Peyer's patch (tissue), 4 donors: ENCODE measurements around the gene CERS6. TPM values are rescaled to one million over a fixed set of nuclear protein-coding genes. Genes with fewer than 3 reads are reported as not detected.
A peak's percentile ranks its signal among the peaks of the same experiment; 100 is the strongest.

Experiments used
- DNase-seq, 3 donors: peaks; one replicate each; pipeline ENCODE4 v3.0.0-alpha.2; 2017 to 2019
- H3K27ac ChIP-seq, 4 donors: fragments of 200-600 bp; sonication (generic); one replicate each; pipeline ENCODE4 v1.5.1; 2016 to 2019
- H3K27me3 ChIP-seq, 2 donors: fragments of 200-600 bp; sonication (generic); one replicate each; pipeline ENCODE4 v1.5.1; 2019
- H3K36me3 ChIP-seq, 3 donors: fragments of 200-600 bp; sonication (generic); one replicate each; pipeline ENCODE4 v1.5.1; 2016 to 2019
- H3K4me1 ChIP-seq, 4 donors: fragments of 200-600 bp; sonication (generic); one replicate each; pipeline ENCODE4 v1.5.1; 2016 to 2019
- H3K4me3 ChIP-seq, 4 donors: fragments of 200-600 bp; sonication (generic); 1 replicate in 3 of 4; 2 replicates in 1 of 4; pipeline ENCODE4 v1.5.1; 2016 to 2019; ENCODE audit warnings: mild to moderate bottlenecking in 1 of 4
- H3K9me3 ChIP-seq, 4 donors: fragments of 200-600 bp; sonication (generic); one replicate each; pipeline ENCODE4 v1.5.1; 2016 to 2019; ENCODE audit warnings: mild to moderate bottlenecking in 1 of 4
- CTCF ChIP-seq, 6 experiments: fragments of 450-650 bp in 4 of 6; fragments of 200-600 bp in 2 of 6; sonication (generic) in 1 of 6; IDR thresholded peaks; one replicate each; pipeline ENCODE4 v1.5.1; 2017 to 2019; ENCODE audit warnings: antibody characterized with exemption in 6 of 6, mild to moderate bottlenecking in 3 of 6, moderate library complexity in 1 of 6
- POLR2A ChIP-seq, 2 donors: fragments of 450-650 bp; IDR thresholded peaks; one replicate each; pipeline ENCODE4 v1.5.1; 2017; ENCODE audit warnings: antibody characterized with exemption in 2 of 2, mild to moderate bottlenecking in 2 of 2, moderate library complexity in 2 of 2
- total RNA-seq, 4 donors: library from RNA; depleted of rRNA; stranded (reverse); fragments of >200 nt; gene quantifications; one replicate each; pipeline ENCODE4 v1.1.0, GENCODE V29; 2016

Gene CERS6
- total RNA-seq, 4 donors from 2014 or later = 28.1 to 110 (median 96.7) TPM

DNA sequence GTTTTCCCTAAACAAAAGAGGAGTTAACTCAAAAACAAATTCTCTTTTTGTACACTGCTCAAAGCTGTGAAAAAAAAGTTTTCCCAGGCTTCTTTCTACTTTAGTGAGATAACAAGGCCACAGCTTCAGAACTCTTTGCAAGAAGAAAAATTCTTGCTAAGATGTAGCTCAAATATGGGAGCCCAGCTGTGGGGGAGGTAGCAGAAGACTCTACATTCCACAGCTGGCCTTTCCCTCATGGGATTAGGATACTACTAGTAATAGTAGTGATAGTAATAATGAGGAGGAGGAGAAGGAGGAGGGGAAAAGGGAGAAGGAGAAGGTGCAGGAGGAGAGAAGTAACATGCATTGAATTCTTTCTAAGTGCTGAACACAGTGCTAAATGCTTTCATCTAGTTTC lies 19.2 kb upstream of the CERS6 start:
- H3K4me3 ChIP-seq = no peak overlapping the region
- no peak for TF ChIP-seq CTCF (IDR thresholded peaks at IDR 0.05)
- TF ChIP-seq POLR2A (IDR thresholded peaks at IDR 0.05) = no peak
- DNase-seq = no peak
- no peak overlapping the region for H3K27ac ChIP-seq
- H3K4me1 ChIP-seq = no peaks in the 10 kb centered on the region
- no peaks in the 10 kb centered on the region for H3K36me3 ChIP-seq
- H3K27me3 ChIP-seq = no peaks in the 10 kb centered on the region
- no peaks in the 10 kb centered on the region for H3K9me3 ChIP-seq

- Histone ChIP-seq H3K9me3 (no peaks in the 10 kb centered on the region), H3K27ac (no peak overlapping the region), H3K4me1 (no peaks in the 10 kb centered on the region), H3K27me3 (no peaks in the 10 kb centered on the region), H3K36me3 (no peaks in the 10 kb centered on the region), H3K4me3 (no peak overlapping the region)
- no peak for DNase-seq
- TF ChIP-seq CTCF (IDR thresholded peaks at IDR 0.05) (no peak), POLR2A (IDR thresholded peaks at IDR 0.05) (no peak)
Measured at GRCh38 chr2:168438553-168438952, 17.5 kb upstream of the CERS6 start.

- Histone ChIP-seq H3K4me3 (no peak overlapping the region), H3K27ac (no peak overlapping the region), H3K36me3 (no peaks in the 10 kb centered on the region), H3K4me1 (no peaks in the 10 kb centered on the region), H3K9me3 (no peaks in the 10 kb centered on the region), H3K27me3 (no peaks in the 10 kb centered on the region)
- TF ChIP-seq POLR2A (IDR thresholded peaks at IDR 0.05) (no peak), CTCF (IDR thresholded peaks at IDR 0.05) (no peak)
- DNase-seq = no peak
Measured at GRCh38 chr2:168439536-168439935, 16.5 kb upstream of the CERS6 start.

DNA sequence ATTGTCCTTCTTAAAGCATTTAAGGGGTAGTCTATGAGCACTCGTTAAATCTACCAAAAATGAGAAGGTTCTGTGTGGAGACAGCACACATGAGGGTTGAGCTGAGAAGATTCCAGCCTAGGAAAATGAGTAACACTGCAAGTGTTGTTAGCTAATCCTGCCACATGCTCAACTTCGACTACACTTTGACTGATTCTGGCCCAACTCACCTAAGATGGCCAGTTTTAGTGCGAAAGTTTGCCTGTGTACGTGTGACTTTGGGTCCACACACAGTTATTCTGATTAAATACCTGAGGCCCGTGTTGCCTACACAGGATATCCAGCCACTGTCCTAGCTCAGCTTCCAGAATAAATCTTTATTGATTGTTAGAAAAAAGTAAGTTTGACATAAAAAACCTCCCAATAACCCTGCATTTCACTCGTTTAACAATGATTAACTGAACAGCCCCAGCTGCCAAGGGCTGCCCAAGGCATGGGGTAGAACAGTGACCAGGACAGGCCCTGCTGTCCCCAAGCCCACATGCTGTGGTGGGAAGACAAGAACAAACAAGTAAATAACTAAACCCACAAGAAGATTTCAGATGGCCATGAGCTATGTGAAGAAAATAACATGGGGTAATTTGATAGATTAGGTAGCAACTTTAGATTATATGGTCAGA lies 14.7 kb upstream of the CERS6 start:
- DNase-seq = no peak
- H3K36me3 ChIP-seq = no peaks in the 10 kb centered on the region
- H3K4me1 ChIP-seq = no peaks in the 10 kb centered on the region
- TF ChIP-seq POLR2A (IDR thresholded peaks at IDR 0.05) (no peak), CTCF (IDR thresholded peaks at IDR 0.05) (no peak)
- H3K9me3 ChIP-seq = no peaks in the 10 kb centered on the region
- no peak overlapping the region for H3K4me3 ChIP-seq
- no peaks in the 10 kb centered on the region for H3K27me3 ChIP-seq
- H3K27ac ChIP-seq = no peak overlapping the region

DNA sequence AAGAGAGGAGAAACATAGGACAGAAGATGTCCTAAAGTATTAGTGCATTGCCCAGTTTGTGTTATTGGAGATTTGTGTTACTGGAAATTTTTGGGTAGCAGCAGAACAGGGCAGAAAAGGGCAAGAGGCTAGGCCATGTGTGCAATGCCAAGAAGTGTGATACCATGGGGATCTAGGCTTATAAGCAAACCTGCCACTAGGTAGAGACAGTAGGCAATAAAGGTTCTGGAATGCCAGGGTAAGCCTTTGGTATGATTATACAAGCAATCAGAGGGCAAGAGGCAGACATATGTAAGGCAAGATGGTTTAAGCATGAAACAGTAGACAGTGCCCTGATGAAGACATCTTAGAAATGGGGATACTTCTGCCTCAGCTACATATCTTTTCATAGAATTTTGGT lies 12.3 kb upstream of the CERS6 start:
- TF ChIP-seq POLR2A (IDR thresholded peaks at IDR 0.05) (no peak), CTCF (IDR thresholded peaks at IDR 0.05) (peak in 2 of 6 experiments; percentile 32 to 41)
- no peaks in the 10 kb centered on the region for H3K27me3 ChIP-seq
- DNase-seq = no peak
- H3K4me3 ChIP-seq = no peak overlapping the region
- H3K27ac ChIP-seq = no peak overlapping the region
- no peaks in the 10 kb centered on the region for H3K36me3 ChIP-seq
- no peaks in the 10 kb centered on the region for H3K4me1 ChIP-seq
- no peaks in the 10 kb centered on the region for H3K9me3 ChIP-seq

- Histone ChIP-seq H3K36me3 (no peaks in the 10 kb centered on the region), H3K4me1 (no peaks in the 10 kb centered on the region), H3K4me3 (no peak overlapping the region), H3K27me3 (no peaks in the 10 kb centered on the region), H3K27ac (no peak overlapping the region), H3K9me3 (no peaks in the 10 kb centered on the region)
- no peak for TF ChIP-seq POLR2A (IDR thresholded peaks at IDR 0.05)
- TF ChIP-seq CTCF (IDR thresholded peaks at IDR 0.05) = no peak
- no peak for DNase-seq
Measured at GRCh38 chr2:168445960-168446359, 10.1 kb upstream of the CERS6 start.
